Endothelial cell of umbilical vein (primary cell): ENCODE results near the gene EHMT1.

Source experiments
- EZH2 ChIP-seq: IDR thresholded peaks from 2 replicates; pipeline ENCODE4 v1.6.1; 2012; ENCODE audit warnings: borderline replicate concordance, low read depth, mild to moderate bottlenecking, moderate library complexity, low read length, inconsistent platforms; ENCODE audit not compliant: severe bottlenecking
- FOS ChIP-seq: IDR thresholded peaks from 2 replicates; pipeline ENCODE4 v1.6.1; 2011; ENCODE audit warnings: mild to moderate bottlenecking, low read length, moderate library complexity, borderline replicate concordance; ENCODE audit not compliant: insufficient read depth
- GATA2 ChIP-seq: IDR thresholded peaks from 2 replicates; pipeline ENCODE4 v1.7.0; 2011; ENCODE audit warnings: low read depth, mild to moderate bottlenecking, moderate library complexity, mixed read lengths, low read length; ENCODE audit not compliant: insufficient read length, insufficient read depth
- POLR2A ChIP-seq: IDR thresholded peaks from 2 replicates; pipeline ENCODE4 v1.6.1; 2012; ENCODE audit warnings: low read depth, mild to moderate bottlenecking, control low read depth, low read length
- POLR2AphosphoS5 ChIP-seq: IDR thresholded peaks from 2 replicates; pipeline ENCODE4 v1.6.1; 2012; ENCODE audit warnings: low read depth, mild to moderate bottlenecking, control low read depth, low read length, moderate library complexity; ENCODE audit not compliant: insufficient read depth
- TF ChIP-seq, protein P1 (sequence below), 2 donors: IDR thresholded peaks; 1 replicate in 1 of 2; 2 replicates in 1 of 2; pipeline ENCODE4 v1.5.1; 2011; ENCODE audit warnings: low read length in 2 of 2, mild to moderate bottlenecking in 2 of 2, moderate library complexity in 2 of 2, control low read depth in 1 of 2, inconsistent platforms in 1 of 2, low read depth in 1 of 2; ENCODE audit not compliant: insufficient read depth in 1 of 2; ENCODE audit errors: extremely low read depth in 1 of 2

DNA sequence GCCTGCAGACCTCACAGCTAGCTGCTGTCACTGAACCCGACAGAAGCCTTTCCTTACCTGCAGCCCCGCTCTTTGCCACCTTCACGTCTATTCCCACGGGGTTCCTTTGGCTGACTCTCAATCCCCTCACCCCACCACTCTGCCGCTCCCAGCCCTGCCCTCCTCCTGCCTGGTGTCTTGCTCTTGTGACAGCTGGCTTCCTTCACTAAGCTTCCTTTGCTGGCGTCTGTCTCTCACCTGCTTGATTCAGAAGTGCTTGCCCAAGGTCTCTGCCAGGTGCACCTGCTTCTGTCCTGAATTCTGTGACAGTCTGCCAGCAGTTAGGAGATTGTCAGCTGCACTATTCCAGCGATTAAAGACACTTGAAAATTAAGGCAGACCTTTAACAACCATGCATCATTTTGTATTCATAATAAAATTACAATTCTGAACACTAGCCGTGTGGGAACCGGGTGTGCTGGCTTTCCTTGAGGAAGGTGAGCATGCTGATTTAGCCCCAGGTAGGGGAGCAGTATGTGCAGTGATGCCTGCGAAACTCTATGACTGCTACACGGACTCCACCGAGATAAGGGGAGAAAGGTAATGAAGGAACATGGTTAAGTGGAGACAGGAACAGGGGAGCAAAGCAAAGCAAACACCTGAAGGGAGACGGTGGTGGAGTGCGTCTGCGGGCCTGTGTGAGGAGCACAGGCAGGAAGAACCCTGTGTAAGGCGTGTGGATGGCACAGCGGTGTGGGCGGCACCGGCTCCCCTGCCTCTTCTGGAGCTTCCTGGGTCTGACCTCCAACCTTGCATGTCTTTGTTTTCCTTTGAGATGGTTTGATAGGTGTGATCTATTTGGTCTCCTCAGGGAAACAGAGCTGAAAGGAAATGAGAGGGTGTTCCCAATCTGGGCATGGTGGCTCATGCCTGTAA is 178.7 kb downstream of the EHMT1 start:
- TF ChIP-seq, protein P1, sequence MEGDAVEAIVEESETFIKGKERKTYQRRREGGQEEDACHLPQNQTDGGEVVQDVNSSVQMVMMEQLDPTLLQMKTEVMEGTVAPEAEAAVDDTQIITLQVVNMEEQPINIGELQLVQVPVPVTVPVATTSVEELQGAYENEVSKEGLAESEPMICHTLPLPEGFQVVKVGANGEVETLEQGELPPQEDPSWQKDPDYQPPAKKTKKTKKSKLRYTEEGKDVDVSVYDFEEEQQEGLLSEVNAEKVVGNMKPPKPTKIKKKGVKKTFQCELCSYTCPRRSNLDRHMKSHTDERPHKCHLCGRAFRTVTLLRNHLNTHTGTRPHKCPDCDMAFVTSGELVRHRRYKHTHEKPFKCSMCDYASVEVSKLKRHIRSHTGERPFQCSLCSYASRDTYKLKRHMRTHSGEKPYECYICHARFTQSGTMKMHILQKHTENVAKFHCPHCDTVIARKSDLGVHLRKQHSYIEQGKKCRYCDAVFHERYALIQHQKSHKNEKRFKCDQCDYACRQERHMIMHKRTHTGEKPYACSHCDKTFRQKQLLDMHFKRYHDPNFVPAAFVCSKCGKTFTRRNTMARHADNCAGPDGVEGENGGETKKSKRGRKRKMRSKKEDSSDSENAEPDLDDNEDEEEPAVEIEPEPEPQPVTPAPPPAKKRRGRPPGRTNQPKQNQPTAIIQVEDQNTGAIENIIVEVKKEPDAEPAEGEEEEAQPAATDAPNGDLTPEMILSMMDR (IDR thresholded peaks at IDR 0.05; ENCODE audit: extremely low read depth in 1 of 2, insufficient read depth in 1 of 2, low read depth in 1 of 2, low read length in 2 of 2) = no peak
- TF ChIP-seq EZH2 = no peak
- TF ChIP-seq POLR2A = no peak
- TF ChIP-seq POLR2AphosphoS5 = no peak
- TF ChIP-seq GATA2 = no peak
- no peak for TF ChIP-seq FOS
